GM19043 (cell line): Measurements from ENCODE around the gene RASSF4.

Experiments used
- ATAC-seq: cut with Tn5 transposase; IDR thresholded peaks from one replicate; pipeline ENCODE4 v1.9.1; 2021; ENCODE audit warnings: low read depth; ENCODE audit not compliant: unreplicated experiment

The RASSF4 gene

DNA sequence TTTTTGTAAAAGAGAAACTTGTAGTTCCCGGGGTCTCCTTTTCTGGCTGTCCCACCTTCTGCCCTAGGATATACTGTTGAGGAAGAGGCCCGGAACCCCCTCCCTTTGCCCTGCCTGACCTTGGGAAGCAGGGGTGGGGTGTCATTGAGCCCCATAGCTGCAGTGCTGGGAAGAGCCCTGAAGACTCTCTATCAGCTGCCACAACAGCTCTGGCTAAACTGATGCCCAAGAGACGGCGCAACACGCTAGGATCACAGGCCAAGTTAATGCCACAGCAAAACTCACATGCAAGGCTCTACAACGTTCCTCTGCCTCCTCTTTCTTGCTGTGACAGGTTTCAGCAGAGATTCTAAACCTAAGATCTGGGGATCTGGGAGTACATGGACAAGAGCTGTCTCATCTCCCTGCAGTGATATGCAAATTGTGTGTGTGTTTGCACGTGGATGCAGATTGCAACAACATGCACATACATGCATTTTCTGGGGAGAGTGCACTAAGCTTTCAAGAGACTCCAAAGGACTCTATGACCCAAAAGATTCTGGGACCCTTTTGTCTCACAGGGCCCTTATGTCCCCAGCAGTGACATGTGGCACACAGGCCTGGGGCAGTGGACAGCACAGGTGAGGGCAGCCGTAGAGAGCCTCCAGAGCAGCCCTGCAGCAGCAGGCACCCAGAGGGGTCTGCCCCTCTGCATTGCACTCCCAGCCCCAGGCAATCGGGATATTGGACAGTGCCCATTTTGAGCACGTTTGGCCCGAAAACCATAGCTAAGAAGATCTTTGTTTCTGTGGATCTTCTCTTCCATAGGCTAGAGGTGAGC is 2.5 kb downstream of the RASSF4 start:
- no peak for ATAC-seq

DNA sequence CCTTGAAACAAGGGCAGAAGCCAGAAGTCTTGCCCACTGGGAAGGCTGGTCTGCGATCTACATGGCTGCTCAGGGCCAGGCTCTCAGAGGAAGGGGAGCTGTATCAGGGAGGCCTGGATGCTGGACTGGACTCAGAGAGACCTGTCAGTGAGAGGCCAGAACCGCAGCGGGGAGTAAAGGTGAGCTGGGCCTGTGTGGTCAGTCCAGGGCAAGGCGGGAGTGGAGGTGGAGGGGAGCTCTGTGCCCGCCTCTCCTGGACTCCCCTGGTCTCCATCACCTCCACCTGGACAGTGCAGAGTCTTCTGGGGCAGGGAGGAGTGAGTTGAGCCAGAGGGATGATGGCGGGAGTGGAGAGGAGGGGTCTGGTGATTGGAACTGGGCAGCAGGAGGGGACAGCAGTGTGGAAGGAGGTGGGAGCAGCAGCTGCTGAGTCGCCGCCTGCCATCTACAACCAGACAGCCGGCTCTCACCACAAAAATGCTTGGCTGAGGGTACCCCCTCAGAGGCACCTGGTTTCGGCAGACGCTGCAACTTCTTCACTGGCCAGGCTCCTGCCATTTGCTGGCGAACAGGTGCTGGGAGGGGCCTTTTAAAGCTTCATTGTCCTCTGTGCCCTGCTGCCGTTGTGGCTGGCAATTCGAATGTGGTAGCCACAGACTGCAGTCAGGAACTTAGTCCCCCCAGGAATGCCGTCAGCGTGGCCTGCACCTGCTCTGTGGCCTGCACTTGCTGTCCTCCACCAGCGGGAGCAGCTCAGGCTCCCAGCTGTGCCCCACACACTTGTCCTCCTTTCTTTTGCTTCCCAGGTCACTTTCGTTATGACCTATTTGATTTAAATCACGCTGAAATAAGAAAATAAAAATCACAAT is 3.5 kb downstream of the RASSF4 start:
- ATAC-seq = no peak

DNA sequence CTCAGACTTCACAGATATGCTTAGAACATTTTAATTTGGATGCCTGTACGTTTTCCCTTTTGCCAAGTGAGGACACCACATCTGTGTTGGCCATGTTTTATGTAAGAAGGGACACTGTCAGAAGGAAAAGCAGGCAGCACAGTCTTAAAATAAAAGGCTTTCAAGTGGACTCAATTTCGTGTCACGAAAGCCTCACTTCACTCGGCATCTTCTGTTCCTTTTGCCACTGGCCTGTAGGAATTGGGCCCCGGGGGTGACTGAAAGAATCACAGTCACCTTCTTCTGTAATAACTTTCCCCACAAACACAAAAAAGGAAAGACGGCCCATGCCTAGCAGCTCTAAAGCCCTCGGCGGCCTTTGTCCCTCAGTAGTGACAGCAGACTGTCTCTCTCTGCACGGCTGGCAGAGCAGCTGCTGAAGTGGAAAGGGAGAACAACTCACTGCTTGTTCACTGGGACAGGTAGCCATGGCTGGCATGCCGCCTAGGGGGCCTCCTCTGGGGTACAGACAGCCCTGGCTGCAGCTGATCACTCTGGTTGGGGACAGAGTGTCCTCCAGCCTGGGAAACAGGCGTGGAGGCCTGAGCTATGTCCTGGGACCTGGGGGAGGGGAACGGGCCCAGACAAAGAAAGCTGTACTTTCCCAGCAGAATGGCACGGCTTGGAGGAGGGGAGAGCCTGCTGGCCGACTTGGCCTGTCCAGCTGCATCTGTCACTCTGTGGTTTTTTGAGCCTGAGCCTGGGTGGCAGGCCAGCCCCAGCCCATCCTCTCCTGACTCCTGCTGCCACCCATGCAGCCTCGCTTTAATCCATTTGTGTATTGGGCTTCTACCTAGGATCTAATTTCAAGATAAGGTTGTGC is 4.4 kb downstream of the RASSF4 start:
- no peak for ATAC-seq

DNA sequence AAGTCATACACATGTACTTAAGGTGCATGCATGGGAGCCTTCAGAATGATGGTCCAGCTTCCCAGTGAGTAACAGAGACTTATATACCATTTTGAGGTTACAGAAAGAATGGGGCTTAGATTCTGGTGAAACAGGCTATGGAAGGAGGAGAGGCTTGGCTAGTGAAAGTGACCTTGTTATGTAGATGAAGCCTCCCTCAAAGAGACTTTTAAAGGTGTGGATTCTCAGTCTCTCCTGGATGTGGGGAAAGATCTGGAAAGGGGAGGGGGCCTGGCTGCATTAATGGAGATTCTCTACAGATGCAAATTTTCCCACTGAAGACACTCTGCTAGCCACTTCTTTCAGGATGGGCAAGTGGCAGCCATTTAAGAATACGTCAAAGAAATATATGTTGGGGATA is 5.5 kb downstream of the RASSF4 start:
- no peak for ATAC-seq

DNA sequence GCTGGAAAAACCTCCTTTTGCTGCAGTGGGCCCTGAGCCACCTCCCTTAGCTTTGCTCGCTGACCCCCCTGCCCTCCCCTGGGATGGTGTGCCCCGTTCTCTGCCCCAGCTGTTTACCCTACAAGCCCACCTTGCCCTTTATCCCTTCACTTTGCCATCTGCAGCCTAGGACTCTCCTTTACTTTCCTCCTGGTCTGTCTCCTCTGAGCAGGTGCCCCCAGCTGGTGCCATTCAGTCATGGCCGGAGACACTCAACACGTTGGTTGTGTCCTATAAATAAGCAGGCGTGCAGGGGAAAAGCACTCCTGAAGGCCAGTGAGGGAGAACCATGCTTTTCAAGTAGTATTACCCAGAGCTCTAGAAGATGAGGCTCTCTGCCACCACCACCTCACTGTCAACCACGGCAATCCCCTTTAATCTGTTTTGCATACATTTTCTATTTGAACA is 6.1 kb downstream of the RASSF4 start:
- ATAC-seq = peak; percentile 22

DNA sequence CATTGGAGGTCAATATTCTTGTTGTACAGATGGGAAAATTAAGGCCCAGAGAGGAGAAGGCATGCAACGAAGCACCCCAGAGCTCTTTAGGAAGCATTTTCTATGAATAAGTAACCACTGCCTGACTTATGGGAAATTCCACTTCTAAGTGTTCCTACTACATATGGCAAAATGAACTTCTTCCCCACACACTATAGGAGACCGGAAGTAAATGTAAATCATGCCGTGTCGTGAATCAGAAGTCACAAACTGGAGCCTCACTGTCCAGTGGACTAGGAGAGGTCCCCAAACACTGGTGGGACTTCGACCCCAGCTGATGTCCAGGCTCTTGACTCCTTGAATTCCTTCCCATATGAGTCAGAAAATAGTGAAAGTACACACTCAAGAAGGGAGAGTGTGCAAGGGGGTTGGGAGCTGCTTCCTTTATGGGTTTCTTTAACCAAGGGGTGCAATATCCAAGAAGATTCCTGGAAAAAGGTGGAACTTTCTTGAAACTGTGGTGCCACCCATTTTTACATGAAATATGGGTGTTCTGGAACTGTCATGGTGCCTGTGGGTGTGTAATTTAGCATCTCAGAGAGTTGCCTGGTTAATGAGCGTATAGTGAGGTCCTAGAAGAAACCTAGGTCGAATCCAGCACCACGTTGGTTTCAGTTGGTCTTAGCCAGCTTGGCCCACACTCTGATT is 6.7 kb downstream of the RASSF4 start:
- ATAC-seq = peak; percentile 28

DNA sequence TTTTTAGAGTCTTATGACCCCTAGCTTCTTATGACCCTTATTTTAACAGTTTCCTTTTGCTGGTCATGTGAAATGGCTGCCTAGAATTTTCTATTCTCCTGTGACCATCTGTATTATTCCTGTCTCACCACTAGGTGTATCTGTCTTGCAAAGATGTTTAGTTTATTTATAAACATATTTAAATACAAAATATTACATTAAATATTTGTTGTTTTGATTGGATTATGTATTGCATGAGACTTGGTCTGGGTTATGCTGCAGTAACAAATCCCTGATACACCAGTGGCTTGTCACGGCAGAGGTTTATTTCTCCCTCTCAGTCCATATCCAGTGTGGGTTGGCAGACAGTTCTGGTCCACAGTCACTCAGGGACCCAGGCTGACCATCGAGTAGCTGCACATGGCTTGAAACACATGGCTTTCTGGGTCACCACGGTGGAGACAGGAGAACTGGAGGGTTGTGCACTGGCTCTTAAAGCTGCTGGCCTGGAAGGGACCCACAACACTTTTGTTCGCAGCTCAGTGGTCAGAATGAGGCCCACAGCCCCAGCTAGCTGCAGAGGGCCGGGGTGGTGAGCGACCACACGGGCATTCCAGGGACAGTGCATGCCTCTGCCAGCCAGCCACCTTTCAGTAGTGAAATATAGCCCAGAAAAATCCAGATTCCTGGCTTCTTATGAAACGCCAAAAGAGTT is 7.4 kb downstream of the RASSF4 start:
- no peak for ATAC-seq

DNA sequence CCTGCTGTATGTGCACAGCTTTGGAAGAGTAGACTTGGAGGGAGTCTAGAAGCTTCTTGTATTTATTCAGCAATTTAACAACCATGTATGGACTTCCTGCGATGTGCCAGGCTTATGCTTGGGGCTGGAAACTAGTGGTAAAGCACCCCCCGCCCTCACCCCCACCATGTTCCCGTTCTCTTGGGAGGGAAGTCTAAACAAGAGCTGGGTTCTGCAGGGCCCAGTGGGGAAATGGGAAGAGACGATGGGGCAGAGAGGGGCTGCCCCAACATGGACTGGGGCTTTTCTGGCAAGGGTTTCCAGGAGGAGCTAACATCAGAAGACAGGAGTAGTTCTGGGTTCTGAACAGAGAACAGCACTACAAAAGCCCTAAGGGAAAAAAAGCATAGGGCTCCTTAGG is 8.0 kb downstream of the RASSF4 start:
- no peak for ATAC-seq

DNA sequence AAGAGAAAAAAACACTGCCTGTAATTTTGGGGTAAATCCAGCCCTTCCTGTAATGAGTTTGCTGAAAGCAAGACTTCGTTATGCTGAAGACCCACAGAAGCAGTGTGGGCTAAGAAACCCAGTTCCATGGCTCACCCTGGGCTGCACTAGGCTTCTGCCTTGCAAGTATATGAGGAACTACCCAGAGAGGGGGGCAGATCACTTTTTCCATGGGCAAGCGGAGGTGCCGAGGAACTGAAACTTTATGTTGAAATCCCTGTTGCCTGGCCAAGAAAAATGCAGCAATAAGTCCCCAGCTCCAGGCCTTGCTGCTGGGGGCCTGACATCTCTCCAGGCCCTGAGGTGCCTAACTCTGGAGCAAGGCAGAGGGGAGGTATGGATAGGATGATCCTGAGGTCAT is 8.5 kb downstream of the RASSF4 start:
- no peak for ATAC-seq

DNA sequence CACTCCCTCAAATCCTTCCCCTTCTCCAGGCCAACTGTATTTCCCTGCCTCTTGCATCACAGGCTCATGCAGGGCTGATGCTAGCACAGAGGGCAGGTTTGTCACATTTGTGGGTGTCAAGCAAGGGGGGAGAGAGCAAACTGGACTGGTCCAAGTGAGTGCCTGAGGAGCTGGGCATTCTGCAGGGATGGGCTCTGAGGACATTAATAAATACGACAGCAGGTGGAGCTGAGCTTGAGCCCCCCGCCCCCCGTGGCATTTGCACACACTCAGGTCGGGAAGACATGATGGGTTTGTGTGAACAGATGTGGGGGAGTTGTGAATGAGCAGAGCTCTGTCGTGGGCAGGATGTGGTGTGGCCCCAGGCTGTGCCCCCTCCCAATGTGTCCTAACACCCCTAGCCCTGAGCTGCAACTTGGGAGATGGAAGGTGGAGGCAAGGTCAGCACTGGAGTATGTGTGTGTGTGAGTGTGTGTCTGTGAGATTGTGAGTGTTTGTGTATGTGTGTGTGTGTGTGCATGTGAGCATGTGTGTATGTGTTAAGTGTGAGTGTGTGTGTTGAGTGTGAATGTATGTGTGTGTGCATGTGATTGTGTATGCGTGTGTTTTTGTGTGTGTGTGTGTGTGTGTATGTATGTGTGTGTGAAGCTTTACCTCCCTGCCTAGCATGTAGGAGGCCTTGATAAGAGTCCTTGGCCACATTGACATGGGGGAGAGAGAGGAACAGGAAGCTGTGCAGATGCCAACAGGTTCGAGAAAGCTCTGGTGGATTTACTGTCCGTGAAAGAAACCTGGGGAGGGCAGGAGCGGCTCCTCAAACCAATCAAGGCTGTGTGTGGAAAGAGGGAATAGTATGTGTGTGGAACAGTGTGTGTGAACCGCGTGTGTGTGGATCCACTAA is 9.1 kb downstream of the RASSF4 start:
- ATAC-seq = no peak

DNA sequence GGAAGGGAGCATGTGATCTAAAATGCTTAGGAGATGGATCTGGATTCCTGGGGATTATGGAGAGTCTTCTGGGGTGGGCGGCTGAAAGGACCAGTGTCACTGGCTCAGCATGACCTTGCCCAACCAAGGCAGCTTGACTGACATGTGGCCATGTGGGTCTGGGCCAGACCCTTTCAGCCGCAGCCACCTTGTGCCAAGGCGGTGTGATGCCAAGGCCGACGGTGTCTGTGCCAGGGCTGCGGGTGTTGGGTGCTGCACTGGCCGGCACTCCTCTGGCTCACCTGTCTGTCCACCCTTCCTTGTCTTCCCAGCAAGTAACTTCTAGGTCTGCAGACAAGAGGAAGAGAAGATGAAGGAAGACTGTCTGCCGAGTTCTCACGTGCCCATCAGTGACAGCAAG is 10.3 kb downstream of the RASSF4 start:
- ATAC-seq = no peak

DNA sequence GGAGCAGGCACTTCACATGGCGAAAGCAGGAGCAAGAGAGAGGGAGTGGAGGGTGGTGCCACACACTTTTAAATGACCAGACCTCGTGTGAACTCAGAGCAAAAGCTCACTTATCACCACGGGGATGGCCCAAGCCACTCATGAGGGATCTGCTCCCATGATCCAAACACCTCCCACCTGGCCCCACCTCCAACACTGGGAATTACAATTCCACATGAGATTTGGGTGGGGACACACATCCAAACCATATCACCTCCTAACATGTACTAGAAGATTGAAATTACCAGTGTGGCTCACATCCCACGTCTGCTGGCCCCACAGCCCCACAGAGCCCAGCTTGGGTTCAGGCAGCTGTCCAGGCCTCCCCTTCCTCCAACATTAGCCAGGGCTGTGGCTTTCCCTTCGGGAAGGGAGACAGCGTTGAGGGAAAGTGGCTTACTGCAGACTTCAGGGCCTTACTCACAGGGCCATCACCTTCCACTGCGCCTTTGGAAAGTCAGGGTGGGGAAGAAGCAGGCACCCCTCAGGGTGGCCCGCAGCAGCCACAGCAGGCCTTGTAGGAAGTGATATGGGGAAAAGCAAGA is 11.3 kb downstream of the RASSF4 start:
- no peak for ATAC-seq

DNA sequence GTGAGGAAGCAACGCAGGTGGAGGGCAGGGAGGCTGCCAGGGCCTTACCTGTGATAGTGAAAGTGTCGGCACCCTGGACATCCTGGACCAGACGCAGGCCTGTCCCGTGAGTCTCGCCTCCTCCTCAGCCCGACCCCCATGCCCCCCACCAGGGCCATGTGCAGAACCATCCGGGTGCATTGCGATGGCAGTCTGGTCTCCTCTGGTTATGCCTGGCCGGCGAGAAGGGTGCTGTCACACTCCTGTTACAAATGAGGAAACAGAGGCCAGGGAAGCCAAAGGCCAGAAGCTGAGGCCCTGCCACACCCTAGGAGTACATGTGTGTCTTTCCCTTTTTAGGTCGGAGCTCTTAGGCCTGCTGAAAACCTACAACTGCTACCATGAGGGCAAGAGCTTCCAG is 11.8 kb downstream of the RASSF4 start:
- ATAC-seq = no peak

DNA sequence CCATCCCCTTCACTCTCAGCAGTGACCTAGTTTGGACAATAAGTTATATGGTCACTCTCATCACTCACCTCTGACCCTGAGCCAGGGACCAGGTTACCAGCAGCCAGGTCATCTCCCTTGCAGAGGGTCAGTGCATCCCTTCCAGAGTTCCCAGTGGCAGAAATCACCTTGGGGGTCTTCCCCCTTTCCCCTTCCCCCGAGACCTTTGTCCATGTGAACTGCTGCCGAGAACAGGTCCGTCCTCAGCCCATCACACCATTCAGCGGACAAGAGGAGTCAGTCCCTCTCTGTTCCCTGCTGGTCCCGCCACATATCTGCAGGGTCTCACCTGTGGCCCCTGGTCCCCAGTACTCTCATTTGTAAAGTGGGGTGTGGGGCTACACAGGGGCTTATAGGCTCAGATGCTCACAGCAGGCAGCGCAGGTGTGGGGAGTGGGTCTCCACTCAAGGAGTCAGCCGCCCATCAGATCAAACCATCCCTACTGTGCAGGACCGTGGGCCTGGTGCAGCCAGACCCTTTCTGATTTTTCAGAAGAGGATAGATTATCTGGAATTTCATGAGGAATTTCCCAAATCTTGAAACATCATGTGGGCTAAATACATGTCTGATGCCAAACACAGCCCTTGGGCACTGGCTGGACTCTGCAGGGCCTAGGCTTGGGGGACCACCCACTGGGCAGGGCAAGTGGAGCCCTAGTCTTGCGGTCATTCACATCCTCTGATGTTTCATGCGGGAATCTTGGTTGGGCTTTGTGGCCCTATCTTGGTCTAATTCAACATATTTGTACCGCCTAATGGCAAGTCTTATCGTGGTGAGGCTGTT is 12.5 kb downstream of the RASSF4 start:
- no peak for ATAC-seq

DNA sequence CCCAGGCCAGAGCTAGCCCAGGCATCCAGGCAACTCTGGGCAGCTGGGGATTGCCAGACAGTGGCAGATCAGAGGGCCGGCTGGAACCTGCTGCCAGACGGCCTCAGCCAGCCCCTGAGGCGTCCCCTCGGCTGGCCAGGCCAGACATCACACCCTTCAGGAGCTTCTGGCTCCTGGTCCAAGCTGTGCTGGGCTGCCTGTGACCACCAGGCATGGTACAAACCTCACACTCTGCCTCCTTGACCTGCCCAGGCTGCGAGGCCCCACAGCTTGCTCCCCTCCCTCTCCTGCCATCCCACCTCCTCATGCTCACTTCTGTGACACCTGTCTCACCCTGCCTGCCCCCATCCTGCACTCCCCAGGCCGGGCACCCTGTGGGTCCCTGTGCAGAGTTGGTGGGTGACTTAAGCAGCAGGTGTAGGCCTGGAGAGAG is 13.3 kb downstream of the RASSF4 start:
- ATAC-seq = no peak

DNA sequence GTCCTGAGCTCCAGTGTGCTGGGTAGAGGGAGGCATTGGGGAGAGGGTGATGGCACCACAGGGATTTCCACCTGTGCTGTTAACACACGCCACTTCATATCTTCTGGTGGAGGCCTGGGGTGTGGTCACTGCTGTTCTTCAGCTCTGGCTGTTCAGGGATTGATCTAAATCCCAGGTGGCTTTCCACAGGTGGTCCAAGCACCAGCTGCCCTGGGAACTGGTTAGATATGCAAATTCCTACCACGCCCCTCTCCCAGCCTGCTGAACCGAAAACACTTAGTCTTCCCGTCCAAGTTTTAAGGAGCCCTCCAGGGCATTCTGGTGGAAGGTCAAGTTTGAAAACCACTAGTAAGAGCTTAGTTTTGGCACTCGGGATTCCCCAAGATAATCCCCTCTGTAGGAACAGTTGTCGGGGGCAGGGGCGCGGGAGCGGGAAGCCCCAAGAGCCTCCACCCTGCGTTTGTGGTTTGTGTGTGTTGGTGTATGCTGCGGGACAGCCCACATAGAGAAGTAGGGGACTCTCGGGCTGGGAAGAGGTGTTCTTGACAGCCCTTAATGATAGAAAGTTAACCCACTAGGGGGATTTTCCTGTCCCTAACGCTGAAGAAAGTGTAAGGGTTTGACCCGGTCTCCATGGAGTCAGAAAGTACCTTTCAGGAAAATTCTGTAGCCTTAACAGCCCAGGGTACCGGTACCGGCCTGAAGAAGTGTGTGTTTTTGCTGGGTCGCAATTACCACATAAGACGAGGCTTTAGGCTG is 13.9 kb downstream of the RASSF4 start:
- no peak for ATAC-seq
